Stimulated activated naive CD4-positive, alpha-beta T cell (primary cell): ENCODE data around the gene ACTMAP.
"Not testable (repeated sequence)": the region's sequence is repeated elsewhere in the genome, so short reads cannot be mapped to it uniquely, and the experiment has no call there.

Experiments used
- DNase-seq, 6 experiments: peaks; one replicate each; lab custom pipeline; 2025; lab: John Stamatoyannopoulos, UW

Gene ACTMAP

GRCh38 chr19:40776364-40776763 lies 26.1 kb upstream of the ACTMAP start:
- DNase-seq, result no peak

- DNase-seq, result no peak
Observed at GRCh38 chr19:40775632-40776022, 25.4 kb upstream of the ACTMAP start.

- no peak for DNase-seq
Observed at GRCh38 chr19:40774916-40775631, 24.8 kb upstream of the ACTMAP start, which contains the start of gene MIA. TSS of gene MIA (plus strand) at chr19:40775521. CDS start at chr19:40775543, 22 bp downstream.

GRCh38 chr19:40771101-40771862 lies 21.0 kb upstream of the ACTMAP start:
- peak in 2 of 6 experiments; percentile 26 to 29 for DNase-seq

- no peak for DNase-seq
Observed at GRCh38 chr19:40768869-40769268, 18.6 kb upstream of the ACTMAP start.

GRCh38 chr19:40766385-40766784 lies 16.1 kb upstream of the ACTMAP start:
- not testable (repeated sequence) for DNase-seq

GRCh38 chr19:40763963-40764362 lies 13.7 kb upstream of the ACTMAP start:
- DNase-seq, result no peak

GRCh38 chr19:40763526-40763925 lies 13.2 kb upstream of the ACTMAP start:
- no peak for DNase-seq

- no peak for DNase-seq
Observed at GRCh38 chr19:40762754-40763470, 12.6 kb upstream of the ACTMAP start.

- no peak for DNase-seq
Observed at GRCh38 chr19:40759352-40759751, 9.1 kb upstream of the ACTMAP start.

GRCh38 chr19:40758491-40758890 lies 8.2 kb upstream of the ACTMAP start:
- DNase-seq, result no peak

- no peak for DNase-seq
Observed at GRCh38 chr19:40756502-40757110, 6.3 kb upstream of the ACTMAP start.

- DNase-seq, result no peak
Observed at GRCh38 chr19:40755791-40756190, 5.5 kb upstream of the ACTMAP start.

GRCh38 chr19:40755248-40755624 lies 5.0 kb upstream of the ACTMAP start:
- no peak for DNase-seq

GRCh38 chr19:40754611-40755247 lies 4.5 kb upstream of the ACTMAP start:
- DNase-seq, result no peak

- no peak for DNase-seq
Observed at GRCh38 chr19:40752257-40752781, 2.0 kb upstream of the ACTMAP start.

GRCh38 chr19:40750874-40751537 lies 729 bp upstream of the ACTMAP start, which contains the start of gene SNRPA:
TSS of gene SNRPA (plus strand) at chr19:40751203. CDS start at chr19:40751409, 206 bp downstream.
- DNase-seq, result peak; percentile 93 to 100 (median 100)

- no peak for DNase-seq
Observed at GRCh38 chr19:40747536-40747935, 2.7 kb downstream of the ACTMAP start.

- DNase-seq, result no peak
Observed at GRCh38 chr19:40745402-40745780, 4.9 kb downstream of the ACTMAP start.

- DNase-seq, result no peak
Observed at GRCh38 chr19:40744554-40745401, 5.5 kb downstream of the ACTMAP start.
